HEK293 (cell line): ENCODE results near the gene C19orf73.
A peak's percentile ranks its signal among the peaks of the same experiment; 100 is the strongest.

Source experiments
- CTCF ChIA-PET: fragments of 350-600 bp; formaldehyde crosslinking; extraction: SDS; loops from one replicate; lab custom pipeline; 2021; ENCODE audit warnings: antibody characterized with exemption; lab: Yijun Ruan, JAX
- POLR2A ChIA-PET: fragments of 300-600 bp; formaldehyde crosslinking; extraction: SDS; loops from one replicate; lab custom pipeline; 2020; ENCODE audit warnings: antibody characterized with exemption, inconsistent platforms; lab: Yijun Ruan, JAX
- H3K27ac ChIP-seq: fragments of 200-500 bp; sonication (Bioruptor generic); 2 replicates; pipeline ENCODE4 v1.5.1; 2014; ENCODE audit warnings: low read depth, low read length, control low read depth, inconsistent platforms; ENCODE audit errors: extremely low read depth
- H3K36me3 ChIP-seq, 2 experiments: fragments of 200-500 bp in 1 of 2; sonication (Bioruptor generic) in 1 of 2; 1 replicate in 1 of 2; 2 replicates in 1 of 2; pipeline ENCODE4 v1.5.1; 2014 to 2017; ENCODE audit warnings: inconsistent platforms in 2 of 2, low read length in 2 of 2; ENCODE audit not compliant: control insufficient read depth in 2 of 2, insufficient read depth in 1 of 2
- H3K4me1 ChIP-seq: fragments of 200-500 bp; sonication (Bioruptor generic); 2 replicates; pipeline ENCODE4 v1.5.1; 2014; ENCODE audit warnings: mild to moderate bottlenecking, low read length, inconsistent platforms; ENCODE audit not compliant: control insufficient read depth, insufficient read depth
- H3K4me3 ChIP-seq: 2 replicates; pipeline ENCODE4 v1.5.1; 2011; ENCODE audit warnings: low read depth, mild to moderate bottlenecking, control low read depth, low read length, moderate library complexity
- H3K9me3 ChIP-seq: fragments of 200-500 bp; sonication (Bioruptor generic); 2 replicates; pipeline ENCODE4 v1.5.1; 2014; ENCODE audit warnings: low read depth, low read length, inconsistent platforms; ENCODE audit not compliant: control insufficient read depth, insufficient read depth
- FEZF1 ChIP-seq: fragments of 450-650 bp; formaldehyde crosslinking; IDR thresholded peaks from 2 replicates; pipeline ENCODE4 v1.5.1; 2016; ENCODE audit warnings: missing biosample characterization, missing genetic modification characterization
- GLIS2 ChIP-seq: fragments of 450-650 bp; formaldehyde crosslinking; IDR thresholded peaks from 2 replicates; pipeline ENCODE4 v1.5.1; 2016; ENCODE audit warnings: missing biosample characterization, missing genetic modification characterization
- HOXA7 ChIP-seq: sonication (generic); formaldehyde crosslinking; IDR thresholded peaks from 2 replicates; pipeline ENCODE4 v1.8.1; 2022; ENCODE audit warnings: missing genetic modification reagents, borderline replicate concordance
- MYNN ChIP-seq: fragments of 450-650 bp; formaldehyde crosslinking; IDR thresholded peaks from 2 replicates; pipeline ENCODE4 v1.5.1; 2016; ENCODE audit warnings: missing biosample characterization, missing genetic modification characterization, borderline replicate concordance
- SCRT2 ChIP-seq: fragments of 450-650 bp; formaldehyde crosslinking; IDR thresholded peaks from 2 replicates; pipeline ENCODE4 v1.5.1; 2016; ENCODE audit warnings: missing biosample characterization, missing genetic modification characterization
- TRIM28 ChIP-seq: IDR thresholded peaks from 2 replicates; pipeline ENCODE4 v1.6.1; 2011; ENCODE audit warnings: low read length, control low read depth, borderline replicate concordance
- ZBTB20 ChIP-seq: fragments of 450-650 bp; formaldehyde crosslinking; IDR thresholded peaks from 2 replicates; pipeline ENCODE4 v1.5.1; 2016; ENCODE audit warnings: missing biosample characterization, missing genetic modification characterization
- ZBTB26 ChIP-seq: fragments of 450-650 bp; formaldehyde crosslinking; optimal IDR thresholded peaks from 2 replicates; pipeline ENCODE3; 2016; ENCODE audit warnings: missing biosample characterization, mild to moderate bottlenecking, missing genetic modification characterization
- ZFP3 ChIP-seq: fragments of 450-650 bp; formaldehyde crosslinking; IDR thresholded peaks from 2 replicates; pipeline ENCODE4 v1.5.1; 2016; ENCODE audit warnings: low read depth, missing biosample characterization, missing genetic modification characterization
- ZNF146 ChIP-seq: fragments of 450-650 bp; formaldehyde crosslinking; IDR thresholded peaks from 2 replicates; pipeline ENCODE4 v1.5.1; 2016; ENCODE audit warnings: missing biosample characterization, missing genetic modification characterization
- ZNF175 ChIP-seq: fragments of 450-650 bp; formaldehyde crosslinking; IDR thresholded peaks from 2 replicates; pipeline ENCODE4 v1.5.1; 2016; ENCODE audit warnings: missing biosample characterization, missing genetic modification characterization
- ZNF19 ChIP-seq: fragments of 450-650 bp; formaldehyde crosslinking; IDR thresholded peaks from 2 replicates; pipeline ENCODE4; 2016; ENCODE audit warnings: missing biosample characterization, missing genetic modification characterization, low read depth
- ZNF221 ChIP-seq: fragments of 450-650 bp; formaldehyde crosslinking; IDR thresholded peaks from 2 replicates; pipeline ENCODE4 v1.5.1; 2017; ENCODE audit warnings: missing biosample characterization, missing genetic modification characterization, borderline replicate concordance
- ZNF223 ChIP-seq: fragments of 450-650 bp; formaldehyde crosslinking; IDR thresholded peaks from 2 replicates; pipeline ENCODE4 v1.5.1; 2016; ENCODE audit warnings: missing biosample characterization, missing genetic modification characterization
- ZNF280D ChIP-seq: fragments of 450-650 bp; formaldehyde crosslinking; IDR thresholded peaks from 2 replicates; pipeline ENCODE4 v1.5.1; 2016; ENCODE audit warnings: missing biosample characterization, missing genetic modification characterization
- ZNF311 ChIP-seq: fragments of 450-650 bp; formaldehyde crosslinking; IDR thresholded peaks from 2 replicates; pipeline ENCODE4 v1.5.1; 2017; ENCODE audit warnings: missing biosample characterization, missing genetic modification characterization, borderline replicate concordance
- ZNF544 ChIP-seq: fragments of 450-650 bp; formaldehyde crosslinking; IDR thresholded peaks from 2 replicates; pipeline ENCODE4 v1.5.0; 2017; ENCODE audit warnings: missing biosample characterization, missing genetic modification characterization
- ZNF548 ChIP-seq: fragments of 450-650 bp; formaldehyde crosslinking; IDR thresholded peaks from 2 replicates; pipeline ENCODE4 v1.5.1; 2016; ENCODE audit warnings: missing biosample characterization, missing genetic modification characterization
- ZNF561 ChIP-seq: fragments of 450-650 bp; IDR thresholded peaks from 2 replicates; pipeline ENCODE4 v1.5.1; 2018; ENCODE audit warnings: missing biosample characterization, missing genetic modification characterization, borderline replicate concordance
- ZNF600 ChIP-seq: fragments of 450-650 bp; formaldehyde crosslinking; IDR thresholded peaks from 2 replicates; pipeline ENCODE4 v1.5.1; 2016; ENCODE audit warnings: missing biosample characterization, missing genetic modification characterization
- ZNF629 ChIP-seq: fragments of 450-650 bp; formaldehyde crosslinking; IDR thresholded peaks from 2 replicates; pipeline ENCODE4 v1.5.1; 2017; ENCODE audit warnings: missing biosample characterization, missing genetic modification characterization
- ZNF747 ChIP-seq: fragments of 450-650 bp; formaldehyde crosslinking; IDR thresholded peaks from 2 replicates; pipeline ENCODE4 v1.5.1; 2016; ENCODE audit warnings: missing biosample characterization, missing genetic modification characterization
- ZNF76 ChIP-seq: fragments of 450-650 bp; formaldehyde crosslinking; IDR thresholded peaks from 2 replicates; pipeline ENCODE4; 2016; ENCODE audit warnings: low read depth, missing biosample characterization, missing genetic modification characterization, borderline replicate concordance
- ZNF768 ChIP-seq: fragments of 450-650 bp; formaldehyde crosslinking; IDR thresholded peaks from 2 replicates; pipeline ENCODE4 v1.5.1; 2018; ENCODE audit warnings: missing biosample characterization, mild to moderate bottlenecking, missing genetic modification characterization
- ZSCAN30 ChIP-seq: fragments of 450-650 bp; IDR thresholded peaks from 2 replicates; pipeline ENCODE4 v1.5.1; 2018; ENCODE audit warnings: missing biosample characterization, mild to moderate bottlenecking, missing genetic modification characterization, moderate library complexity
- ZSCAN5A ChIP-seq: fragments of 450-650 bp; formaldehyde crosslinking; IDR thresholded peaks from 2 replicates; pipeline ENCODE4 v1.5.1; 2016; ENCODE audit warnings: missing biosample characterization, missing genetic modification characterization
- ZXDB ChIP-seq: fragments of 450-650 bp; formaldehyde crosslinking; IDR thresholded peaks from 2 replicates; pipeline ENCODE4 v1.5.1; 2016; ENCODE audit warnings: missing biosample characterization, missing genetic modification characterization

The C19orf73 gene

GRCh38 chr19:49148784-49149651, 30.1 kb upstream of the C19orf73 start (continued):
- no peak for TF ChIP-seq ZNF629 (tag by site-specific recombination)
- TF ChIP-seq ZNF548 = no peak
- no peak for TF ChIP-seq ZXDB (tag by site-specific recombination)
- 0 out of 2 replicates have a peak, but pooled peaks have one; percentile 38 for TF ChIP-seq SCRT2
- TF ChIP-seq ZNF561 = no peak
- no peak for TF ChIP-seq TRIM28
- no peak for TF ChIP-seq ZNF175 (tag by site-specific recombination)
- TF ChIP-seq ZNF747 = no peak
- TF ChIP-seq ZNF223 (tag by site-specific recombination) = no peak
- no peak for TF ChIP-seq ZNF76
- TF ChIP-seq ZBTB26 (tag by site-specific recombination) = no peak
- no peak for TF ChIP-seq ZNF280D (tag by site-specific recombination)
- no peak for TF ChIP-seq ZNF600 (tag by site-specific recombination)
- TF ChIP-seq ZNF311 = no peak

- Histone ChIP-seq H3K4me1 (peaks cover 6% of the 10 kb centered on the region), H3K36me3 (no peaks in the 10 kb centered on the region; a peak in 1 of 3 replicates), H3K4me3 (no peak overlapping the region), H3K27ac (no peak overlapping the region)
- CTCF ChIA-PET = interaction anchor here (0.7 to 6.6 kb wide), 9 partner anchors 9 to 150 kb away, joined by 3 to 70 read pairs (median 5); no protein-coding TSS in a partner anchor
- TF ChIP-seq ZNF561 = no peak
- TF ChIP-seq ZBTB20 (tag by site-specific recombination) = no peak
- TF ChIP-seq HOXA7 = no peak
- no peak for TF ChIP-seq ZNF221 (tag by site-specific recombination)
- TF ChIP-seq ZNF629 (tag by site-specific recombination) = no peak
- no peak for TF ChIP-seq ZSCAN5A (tag by site-specific recombination)
- TF ChIP-seq ZNF223 (tag by site-specific recombination) = no peak
- TF ChIP-seq ZSCAN30 = no peak
- no peak for TF ChIP-seq ZNF544 (tag by site-specific recombination)
- TF ChIP-seq ZNF146 = no peak
- TF ChIP-seq ZNF19 (tag by site-specific recombination) = no peak
- TF ChIP-seq ZXDB (tag by site-specific recombination) = no peak
- TF ChIP-seq GLIS2 (tag by site-specific recombination) = no peak
- no peak for TF ChIP-seq FEZF1 (tag by site-specific recombination)
- TF ChIP-seq ZFP3 (tag by site-specific recombination) = no peak
- no peak for TF ChIP-seq MYNN (tag by site-specific recombination)
- TF ChIP-seq ZNF768 = no peak
- TF ChIP-seq, all 188 proteins: peak for 0
- H3K9me3 ChIP-seq = no peaks in the 10 kb centered on the region
- POLR2A ChIA-PET = interaction anchor here (0.6 to 3.1 kb wide), 9 partner anchors 10 to 155 kb away, joined by 3 to 27 read pairs (median 6); partner anchors contain the start of genes GYS1 and RUVBL2
Measured at GRCh38 chr19:49148044-49148682, 29.2 kb upstream of the C19orf73 start.
